Sigmoid colon (tissue), 7 donors: ENCODE data around the gene LIPH. TPM values are rescaled to one million over a fixed set of nuclear protein-coding genes. Genes with fewer than 3 reads are reported as not detected.

Source experiments
- DNase-seq: peaks from one replicate; pipeline ENCODE4 v3.0.0-alpha.2; 2019
- H3K27ac ChIP-seq, 4 donors: fragments of 200-600 bp; sonication (generic); one replicate each; pipeline ENCODE4 v1.5.1; 2016 to 2019; ENCODE audit warnings: mild to moderate bottlenecking in 1 of 4
- H3K27me3 ChIP-seq, 3 donors: fragments of 200-600 bp; sonication (generic); one replicate each; pipeline ENCODE4 v1.5.1; 2019; ENCODE audit warnings: mild to moderate bottlenecking in 1 of 3
- H3K36me3 ChIP-seq, 4 donors: fragments of 200-600 bp; sonication (generic); one replicate each; pipeline ENCODE4 v1.5.1; 2016 to 2019
- H3K4me1 ChIP-seq, 4 donors: fragments of 200-600 bp; sonication (generic); one replicate each; pipeline ENCODE4 v1.5.1; 2017 to 2019
- H3K4me3 ChIP-seq, 4 donors: fragments of 200-600 bp; sonication (generic); one replicate each; pipeline ENCODE4 v1.5.1; 2017 to 2019; ENCODE audit warnings: mild to moderate bottlenecking in 2 of 4, moderate library complexity in 1 of 4
- H3K9me3 ChIP-seq, 4 donors: fragments of 200-600 bp in 3 of 4; sonication (generic) in 3 of 4; one replicate each; pipeline versions ENCODE4 v1.5.1 to v1.6.1; 2013 to 2019
- EP300 ChIP-seq, 4 donors: sonication (generic); formaldehyde crosslinking; IDR thresholded peaks; one replicate each; pipeline ENCODE4 v1.6.1; 2017; ENCODE audit warnings: antibody characterized with exemption in 4 of 4
- POLR2A ChIP-seq, 2 donors: fragments of 450-650 bp; IDR thresholded peaks; one replicate each; pipeline ENCODE4 v1.6.1; 2016; ENCODE audit warnings: antibody characterized with exemption in 2 of 2, mild to moderate bottlenecking in 2 of 2, moderate library complexity in 2 of 2
- POLR2AphosphoS5 ChIP-seq, 4 donors: sonication (generic); formaldehyde crosslinking; IDR thresholded peaks; one replicate each; pipeline ENCODE4 v1.6.1; 2017; ENCODE audit warnings: antibody characterized with exemption in 4 of 4
- WGBS, 2 donors: extraction: QIAGEN DNeasy Blood & Tissue Kit; methylation state at CpG; one replicate each; pipeline ENCODE4 v1.1.7; 2013; 5-methylcytosine and 5-hydroxymethylcytosine counted together
- intact Hi-C: fragments of 100-400 bp; cut with DNase I; formaldehyde crosslinking; loops from one replicate; pipeline ENCODE4 v1.15.1; 2023
- polyA plus RNA-seq, 3 donors: library from polyadenylated mRNA; stranded (reverse); fragments of 200-250 nt; gene quantifications; one replicate each; pipeline ENCODE4 v1.2.3, GENCODE V29; 2013
- total RNA-seq, 4 donors: library from RNA; depleted of rRNA; stranded (reverse); fragments of >200 nt; gene quantifications; one replicate each; pipeline ENCODE4 v1.1.0, GENCODE V29; 2016
- TF ChIP-seq, protein P1 (sequence below), 4 experiments: fragments of 450-650 bp in 3 of 4; fragments of 200-600 bp in 1 of 4; IDR thresholded peaks; one replicate each; pipeline ENCODE4 v1.5.1; 2016 to 2019; ENCODE audit warnings: antibody characterized with exemption in 4 of 4, mild to moderate bottlenecking in 3 of 4, moderate library complexity in 2 of 4
- donor health status: healthy with polysubstance abuse.
- donor health status: Bipolar disorder and iron deficiency.
- donor health status: healthy.

LIPH gene
- total and polyA plus RNA-seq, 7 donors = 0.14 to 37.1 (median 16.2) TPM; not detected in 2

DNA sequence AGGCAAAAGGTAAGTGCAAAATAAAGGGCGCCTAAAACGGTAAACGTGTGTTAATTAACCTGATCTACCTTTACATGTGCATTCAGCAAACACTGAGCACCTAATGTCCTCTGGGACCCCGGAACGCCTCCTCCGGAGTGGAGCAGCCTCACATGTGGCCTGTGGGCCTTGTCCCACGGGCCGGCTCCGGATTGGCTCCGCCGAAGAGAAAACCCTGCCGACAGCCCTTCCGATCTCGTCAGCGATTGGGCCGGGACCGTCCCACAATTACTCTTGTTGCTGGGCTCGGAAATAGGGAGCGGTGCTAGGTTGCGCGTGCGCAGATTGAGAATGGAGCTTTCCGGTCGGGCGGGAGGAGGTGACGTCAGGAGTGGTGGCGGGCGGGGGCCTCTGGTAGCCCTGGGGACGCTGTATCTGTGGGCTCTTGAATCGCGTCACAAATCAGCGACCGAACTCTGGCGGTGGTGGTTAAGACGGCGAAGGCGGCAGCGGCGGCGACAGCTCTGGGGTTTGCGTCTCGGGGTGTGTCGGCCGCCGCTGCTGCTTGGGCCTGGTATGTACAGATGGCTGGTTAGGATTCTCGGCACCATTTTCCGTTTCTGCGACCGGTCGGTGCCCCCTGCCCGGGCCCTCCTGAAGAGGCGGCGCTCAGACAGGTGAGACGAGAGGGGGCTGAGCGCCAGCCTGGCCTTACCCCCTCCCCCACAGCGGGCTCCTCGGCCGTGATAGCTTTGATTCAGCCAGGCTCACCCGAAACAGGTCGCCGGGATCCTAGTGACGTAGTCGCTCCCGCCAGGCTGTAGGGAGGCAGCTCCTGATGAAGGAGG is 33.7 kb upstream of the LIPH start, which contains the start of gene SENP2:
Gene SENP2, plus strand, starts transcription at position 437 of the 827 bp plus-strand sequence. Its CDS starts 119 bp downstream, at position 556.
- peaks cover 0 to 36% (median 26%) of the 10 kb centered on the region in 4 donors for H3K4me1 ChIP-seq
- peak within 1 kb of the TSS; percentile 80 to 85 (median 82) for H3K4me3 ChIP-seq
- no peak for TF ChIP-seq EP300 (IDR thresholded peaks at IDR 0.05)
- TF ChIP-seq POLR2AphosphoS5 (IDR thresholded peaks at IDR 0.05) = peak; percentile 93 to 97 (median 95)
- TF ChIP-seq, protein P1, sequence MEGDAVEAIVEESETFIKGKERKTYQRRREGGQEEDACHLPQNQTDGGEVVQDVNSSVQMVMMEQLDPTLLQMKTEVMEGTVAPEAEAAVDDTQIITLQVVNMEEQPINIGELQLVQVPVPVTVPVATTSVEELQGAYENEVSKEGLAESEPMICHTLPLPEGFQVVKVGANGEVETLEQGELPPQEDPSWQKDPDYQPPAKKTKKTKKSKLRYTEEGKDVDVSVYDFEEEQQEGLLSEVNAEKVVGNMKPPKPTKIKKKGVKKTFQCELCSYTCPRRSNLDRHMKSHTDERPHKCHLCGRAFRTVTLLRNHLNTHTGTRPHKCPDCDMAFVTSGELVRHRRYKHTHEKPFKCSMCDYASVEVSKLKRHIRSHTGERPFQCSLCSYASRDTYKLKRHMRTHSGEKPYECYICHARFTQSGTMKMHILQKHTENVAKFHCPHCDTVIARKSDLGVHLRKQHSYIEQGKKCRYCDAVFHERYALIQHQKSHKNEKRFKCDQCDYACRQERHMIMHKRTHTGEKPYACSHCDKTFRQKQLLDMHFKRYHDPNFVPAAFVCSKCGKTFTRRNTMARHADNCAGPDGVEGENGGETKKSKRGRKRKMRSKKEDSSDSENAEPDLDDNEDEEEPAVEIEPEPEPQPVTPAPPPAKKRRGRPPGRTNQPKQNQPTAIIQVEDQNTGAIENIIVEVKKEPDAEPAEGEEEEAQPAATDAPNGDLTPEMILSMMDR (IDR thresholded peaks at IDR 0.05) = no peak
- TF ChIP-seq POLR2A (IDR thresholded peaks at IDR 0.05) = peak; percentile 83 to 86
- intact Hi-C loops = loop anchor here (2.0 to 10.0 kb wide), 4 partner anchors 87 to 981 kb away; partner anchors contain the start of genes MAP3K13, TBCCD1, TMEM41A and TRA2B
- no peaks in the 10 kb centered on the region for H3K27me3 ChIP-seq
- H3K9me3 ChIP-seq = no peaks in the 10 kb centered on the region
- peak within 1 kb of the TSS; percentile 94 to 96 (median 96) for H3K27ac ChIP-seq
- peaks cover 0 to 2% (median under 1%) of the 10 kb centered on the region in 4 donors for H3K36me3 ChIP-seq
- peak; percentile 99 for DNase-seq
- 0 to 1% methylated on average over 64 of the region's 64 CpGs for WGBS, 2 donors

DNA sequence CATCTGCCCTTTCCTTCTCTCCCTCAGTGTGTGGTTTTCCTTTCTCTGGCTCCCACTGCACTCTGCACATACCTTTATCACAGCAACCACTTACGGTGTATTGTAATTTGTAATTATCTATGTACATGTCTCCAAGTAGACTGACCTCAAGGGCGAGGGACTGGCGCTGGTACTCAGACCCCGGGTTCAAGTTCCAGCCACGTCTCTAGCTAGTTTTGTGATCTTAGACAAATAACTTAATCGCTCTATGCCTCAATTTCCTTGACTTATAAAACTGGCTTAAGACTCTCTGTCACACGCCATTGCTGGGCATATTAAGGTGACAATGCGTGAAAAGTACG is 33.1 kb upstream of the LIPH start:
- WGBS, 2 donors = 14 to 39% methylated on average over 9 of the region's 9 CpGs
- no peak for DNase-seq
- H3K27me3 ChIP-seq = no peaks in the 10 kb centered on the region
- H3K4me1 ChIP-seq = peaks cover 0 to 36% (median 26%) of the 10 kb centered on the region in 4 donors
- TF ChIP-seq, protein P1 (IDR thresholded peaks at IDR 0.05) = no peak
- TF ChIP-seq POLR2A (IDR thresholded peaks at IDR 0.05) (no peak), POLR2AphosphoS5 (IDR thresholded peaks at IDR 0.05) (no peak), EP300 (IDR thresholded peaks at IDR 0.05) (no peak)
- H3K27ac ChIP-seq = peak overlapping the region; percentile 94 to 96 (median 96)
- H3K36me3 ChIP-seq = no peaks in the 10 kb centered on the region
- intact Hi-C loops = loop anchor here (5.0 to 10.0 kb wide), 3 partner anchors 221 to 982 kb away; partner anchors contain the start of genes MAP3K13, TBCCD1 and TRA2B
- no peaks in the 10 kb centered on the region for H3K9me3 ChIP-seq
- peak overlapping the region; percentile 23 to 85 (median 82) for H3K4me3 ChIP-seq

DNA sequence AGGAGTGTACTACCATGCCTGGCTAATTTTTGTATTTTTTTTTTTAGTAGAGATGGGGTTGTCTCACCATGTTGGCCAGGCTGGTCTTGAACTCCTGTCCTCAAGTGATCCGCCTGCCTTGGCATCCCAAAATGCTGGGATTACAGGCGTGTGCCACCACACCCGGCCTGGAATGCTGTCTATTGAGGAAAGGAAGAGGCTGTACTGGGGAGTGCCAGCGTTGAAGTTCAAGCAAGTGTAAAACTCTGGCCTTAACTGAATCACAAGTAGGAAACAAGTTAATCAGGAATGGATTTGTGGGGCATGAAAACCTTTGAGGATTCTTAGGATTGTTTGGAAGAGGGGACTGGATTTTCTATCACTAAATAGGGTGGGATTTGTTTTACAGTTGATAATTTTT is 32.3 kb upstream of the LIPH start:
- Histone ChIP-seq H3K4me1 (peaks cover 0 to 34% (median 26%) of the 10 kb centered on the region in 4 donors), H3K9me3 (no peaks in the 10 kb centered on the region), H3K27me3 (no peaks in the 10 kb centered on the region), H3K27ac (no peak overlapping the region), H3K4me3 (no peak overlapping the region), H3K36me3 (no peaks in the 10 kb centered on the region)
- intact Hi-C loops = loop anchor here (5.0 to 10.0 kb wide), 3 partner anchors 220 to 983 kb away; partner anchors contain the start of genes MAP3K13, TBCCD1 and TRA2B
- 29 to 77% methylated on average over 4 of the region's 4 CpGs for WGBS, 2 donors
- no peak for DNase-seq
- no peak for TF ChIP-seq EP300 (IDR thresholded peaks at IDR 0.05)
- no peak for TF ChIP-seq POLR2A (IDR thresholded peaks at IDR 0.05)
- TF ChIP-seq POLR2AphosphoS5 (IDR thresholded peaks at IDR 0.05) = no peak
- TF ChIP-seq, protein P1 (IDR thresholded peaks at IDR 0.05) = no peak

DNA sequence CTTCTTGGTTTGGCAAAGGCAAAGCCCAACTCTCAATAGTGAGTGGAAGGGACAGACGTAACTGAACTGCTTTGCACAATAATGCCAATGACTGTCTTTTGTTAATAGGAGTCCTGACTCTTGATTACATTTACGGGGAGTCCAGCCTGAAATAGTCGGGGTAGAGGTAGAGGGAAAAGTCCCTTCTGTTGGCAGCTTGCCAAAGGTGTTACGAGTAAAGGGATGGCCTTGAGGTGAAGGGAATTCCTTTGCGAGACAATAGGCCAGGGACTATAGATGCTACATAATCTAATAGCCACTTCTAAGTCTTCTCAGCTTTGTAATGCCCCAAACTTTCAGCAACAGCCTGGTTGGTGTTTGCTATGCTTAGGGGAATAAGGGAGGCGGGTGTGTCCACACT is 31.5 kb upstream of the LIPH start:
- peaks cover 0 to 28% (median 24%) of the 10 kb centered on the region in 4 donors for H3K4me1 ChIP-seq
- 41 to 68% methylated on average over 6 of the region's 6 CpGs for WGBS, 2 donors
- intact Hi-C loops = loop anchor here (10.0 kb wide), 2 partner anchors 219 to 351 kb away; partner anchors contain the start of genes MAP3K13 and TRA2B
- TF ChIP-seq POLR2AphosphoS5 (IDR thresholded peaks at IDR 0.05) (no peak), EP300 (IDR thresholded peaks at IDR 0.05) (no peak), POLR2A (IDR thresholded peaks at IDR 0.05) (no peak)
- TF ChIP-seq, protein P1 (IDR thresholded peaks at IDR 0.05) = no peak
- H3K27ac ChIP-seq = no peak overlapping the region
- no peak overlapping the region for H3K4me3 ChIP-seq
- H3K9me3 ChIP-seq = no peaks in the 10 kb centered on the region
- no peaks in the 10 kb centered on the region for H3K27me3 ChIP-seq
- no peaks in the 10 kb centered on the region for H3K36me3 ChIP-seq
- DNase-seq = no peak
